Spleen (tissue), 11 donors: Measurements from ENCODE around the gene FAM20C. TPM values are rescaled to one million over a fixed set of nuclear protein-coding genes. Genes with fewer than 3 reads are reported as not detected.
A peak's percentile ranks its signal among the peaks of the same experiment; 100 is the strongest.

Source experiments
- DNase-seq: peaks from one replicate; pipeline ENCODE4 v3.0.0-alpha.2; 2020
- H3K27ac ChIP-seq, 8 donors: fragments of 200-600 bp; sonication (generic) in 7 of 8; 1 replicate in 4 of 8; 2 replicates in 4 of 8; pipeline versions ENCODE4 v1.5.0 to v1.8.0; 2016 to 2021; ENCODE audit warnings: inconsistent platforms in 4 of 8, mild to moderate bottlenecking in 4 of 8, moderate library complexity in 1 of 8
- H3K27me3 ChIP-seq, 7 donors: fragments of 200-600 bp; sonication (generic) in 6 of 7; replicated peaks in 1 of 7; 1 replicate in 4 of 7; 2 replicates in 3 of 7; pipeline versions ENCODE4 v1.5.0 to v1.8.0; 2016 to 2021; ENCODE audit warnings: inconsistent platforms in 3 of 7, mild to moderate bottlenecking in 1 of 7
- H3K36me3 ChIP-seq, 6 donors: fragments of 200-600 bp; sonication (generic) in 5 of 6; 1 replicate in 4 of 6; 2 replicates in 2 of 6; pipeline versions ENCODE4 v1.5.0 to v1.8.0; 2016 to 2021; ENCODE audit warnings: inconsistent platforms in 2 of 6
- H3K4me1 ChIP-seq, 6 donors: fragments of 200-600 bp; sonication (generic) in 5 of 6; 1 replicate in 3 of 6; 2 replicates in 3 of 6; pipeline versions ENCODE4 v1.5.0 to v1.8.0; 2016 to 2021; ENCODE audit warnings: inconsistent platforms in 3 of 6
- H3K4me3 ChIP-seq, 8 donors: fragments of 200-600 bp; sonication (generic) in 7 of 8; 1 replicate in 4 of 8; 2 replicates in 4 of 8; pipeline versions ENCODE4 v1.5.0 to v1.8.0; 2016 to 2021; ENCODE audit warnings: inconsistent platforms in 4 of 8, mild to moderate bottlenecking in 4 of 8, moderate library complexity in 2 of 8
- H3K9me3 ChIP-seq, 8 donors: fragments of 200-600 bp; sonication (generic) in 7 of 8; 1 replicate in 4 of 8; 2 replicates in 4 of 8; pipeline versions ENCODE4 v1.5.0 to v1.8.0; 2016 to 2021; ENCODE audit warnings: inconsistent platforms in 4 of 8
- CTCF ChIP-seq, 11 experiments: fragments of 200-600 bp in 7 of 11; fragments of 450-650 bp in 4 of 11; sonication (generic) in 4 of 11; IDR thresholded peaks in 8 of 11; conservative IDR thresholded peaks in 3 of 11; 1 replicate in 7 of 11; 2 replicates in 4 of 11; pipeline versions ENCODE4 v1.4.0 to v1.8.0; 2016 to 2021; ENCODE audit warnings: antibody characterized with exemption in 11 of 11, inconsistent platforms in 4 of 11, mild to moderate bottlenecking in 1 of 11
- POLR2A ChIP-seq, 3 donors: fragments of 450-650 bp; IDR thresholded peaks; one replicate each; pipeline ENCODE4 v1.5.1; 2017; ENCODE audit warnings: antibody characterized with exemption in 3 of 3, mild to moderate bottlenecking in 1 of 3
- POLR2AphosphoS5 ChIP-seq, 3 donors: sonication (generic); formaldehyde crosslinking; IDR thresholded peaks; one replicate each; pipeline ENCODE4 v1.5.1; 2017; ENCODE audit warnings: antibody characterized with exemption in 3 of 3
- WGBS, 5 donors: extraction: QIAGEN DNeasy Blood & Tissue Kit in 3 of 5; methylation state at CpG; one replicate each; pipeline versions ENCODE4 v1.1.5 to v1.1.7; 2013 to 2018; 5-methylcytosine and 5-hydroxymethylcytosine counted together
- intact Hi-C: fragments of 100-400 bp; cut with DNase I; formaldehyde crosslinking; loops from one replicate; pipeline ENCODE4 v1.15.0; 2023; ENCODE audit warnings: low total_unique reads
- polyA plus RNA-seq, 3 donors: library from polyadenylated mRNA; stranded (reverse); fragments of 200-250 nt; gene quantifications; one replicate each; pipeline ENCODE4 v1.2.1, GENCODE V29; 2013
- total RNA-seq, 7 donors: library from RNA; depleted of rRNA in 3 of 7; stranded (reverse); fragments of >200 nt in 3 of 7; fragmentation: NEBNext Ultra II Directional in 4 of 7; extraction: Animal tissue kit (Norgen Biotek cat#: 25700) in 4 of 7; gene quantifications; one replicate each; pipeline versions ENCODE4 v1.1.0 to v1.2.1, GENCODE V29; 2016 to 2021
- donor health status: healthy with polysubstance abuse.
- donor health status: DM: no; HTN: no; CAD: no; lungs with moderate emphysema.
- donor health status: DM: no; HTN: no; CAD: no.
- donor health status: Bipolar disorder and iron deficiency.
- donor health status: healthy.
- donor health status: DM: no; HTN: no; CAD: no.
- donor health status: DM: yes; HTN: yes; CAD: no.

The FAM20C gene
- total and polyA plus RNA-seq, 10 donors, result 6.9 to 27.3 (median 14.6) TPM

- intact Hi-C loops, result no loop called here
- no peaks in the 10 kb centered on the region for H3K9me3 ChIP-seq
- WGBS, 5 donors, result 68 to 72% (median 71%) methylated on average over 20 to 27 of the region's 27 CpGs
- peak overlapping the region; percentile 14 to 81 (median 58) for H3K4me3 ChIP-seq
- peaks cover 0 to 40% (median 8%) of the 10 kb centered on the region in 6 donors for H3K36me3 ChIP-seq
- peak overlapping the region in 1 of 8 donors; percentile 55 for H3K27ac ChIP-seq
- peaks cover 0 to 67% (median 35%) of the 10 kb centered on the region in 7 donors for H3K27me3 ChIP-seq
- DNase-seq, result no peak
- TF ChIP-seq POLR2AphosphoS5 (IDR thresholded peaks at IDR 0.05) (peak in 1 of 3 donors; percentile 29), CTCF (IDR thresholded peaks at IDR 0.05 in 8 of 11, conservative IDR thresholded peaks at IDR 0.05 in 3 of 11) (no peak), POLR2A (IDR thresholded peaks at IDR 0.05) (no peak)
- peaks cover 0 to 52% (median 26%) of the 10 kb centered on the region in 6 donors for H3K4me1 ChIP-seq
Observed at GRCh38 chr7:194252-195009, 2.1 kb downstream of the FAM20C start.

GRCh38 chr7:195010-195829 lies 2.8 kb downstream of the FAM20C start:
- Histone ChIP-seq H3K27ac (peak overlapping the region in 1 of 8 donors; percentile 55), H3K4me1 (peaks cover 0 to 52% (median 26%) of the 10 kb centered on the region in 6 donors), H3K36me3 (peaks cover 0 to 45% (median 8%) of the 10 kb centered on the region in 6 donors), H3K27me3 (peaks cover 0 to 65% (median 35%) of the 10 kb centered on the region in 7 donors), H3K9me3 (no peaks in the 10 kb centered on the region), H3K4me3 (peak overlapping the region in 5 of 8 donors; percentile 56 to 81 (median 61))
- intact Hi-C loops, result no loop called here
- 86 to 92% (median 90%) methylated on average over 26 to 33 of the region's 33 CpGs for WGBS, 5 donors
- no peak for DNase-seq
- TF ChIP-seq POLR2AphosphoS5 (IDR thresholded peaks at IDR 0.05) (no peak), CTCF (IDR thresholded peaks at IDR 0.05 in 8 of 11, conservative IDR thresholded peaks at IDR 0.05 in 3 of 11) (no peak), POLR2A (IDR thresholded peaks at IDR 0.05) (no peak)

GRCh38 chr7:195830-196128 lies 3.4 kb downstream of the FAM20C start:
- Histone ChIP-seq H3K27ac (no peak overlapping the region), H3K36me3 (peaks cover 0 to 50% (median 8%) of the 10 kb centered on the region in 6 donors), H3K4me3 (no peak overlapping the region), H3K4me1 (peaks cover 0 to 52% (median 26%) of the 10 kb centered on the region in 6 donors), H3K9me3 (no peaks in the 10 kb centered on the region), H3K27me3 (peaks cover 0 to 59% (median 32%) of the 10 kb centered on the region in 7 donors)
- no peak for DNase-seq
- TF ChIP-seq CTCF (IDR thresholded peaks at IDR 0.05 in 8 of 11, conservative IDR thresholded peaks at IDR 0.05 in 3 of 11), result no peak
- intact Hi-C loops, result no loop called here
- 88 to 95% (median 92%) methylated on average over 5 to 19 of the region's 19 CpGs for WGBS, 5 donors

- H3K27me3 ChIP-seq, result peaks cover 0 to 54% (median 27%) of the 10 kb centered on the region in 7 donors
- 75 to 95% (median 85%) methylated on average over 4 to 5 of the region's 5 CpGs for WGBS, 5 donors
- H3K36me3 ChIP-seq, result peaks cover 0 to 55% (median 8%) of the 10 kb centered on the region in 6 donors
- no peaks in the 10 kb centered on the region for H3K9me3 ChIP-seq
- no peak overlapping the region for H3K4me3 ChIP-seq
- TF ChIP-seq CTCF (IDR thresholded peaks at IDR 0.05 in 8 of 11, conservative IDR thresholded peaks at IDR 0.05 in 3 of 11), result no peak
- TF ChIP-seq POLR2A (IDR thresholded peaks at IDR 0.05), result no peak
- no peak for TF ChIP-seq POLR2AphosphoS5 (IDR thresholded peaks at IDR 0.05)
- intact Hi-C loops, result no loop called here
- no peak for DNase-seq
- peaks cover 0 to 47% (median 22%) of the 10 kb centered on the region in 6 donors for H3K4me1 ChIP-seq
- no peak overlapping the region for H3K27ac ChIP-seq
Observed at GRCh38 chr7:196283-196682, 3.9 kb downstream of the FAM20C start.
